GM12875 (cell line): ENCODE results near the gene DNAJC30.

Experiments
- H3K4me3 ChIP-seq: one replicate; pipeline ENCODE4 v1.5.1; 2011; ENCODE audit warnings: low read depth, low read length, control low read depth
- TF ChIP-seq, protein P1 (sequence below): IDR thresholded peaks from 2 replicates; pipeline ENCODE4 v1.5.1; 2011; ENCODE audit warnings: low read depth, mild to moderate bottlenecking, control low read depth, inconsistent platforms, low read length, moderate library complexity, borderline replicate concordance; ENCODE audit not compliant: insufficient read depth

DNAJC30 gene

DNA sequence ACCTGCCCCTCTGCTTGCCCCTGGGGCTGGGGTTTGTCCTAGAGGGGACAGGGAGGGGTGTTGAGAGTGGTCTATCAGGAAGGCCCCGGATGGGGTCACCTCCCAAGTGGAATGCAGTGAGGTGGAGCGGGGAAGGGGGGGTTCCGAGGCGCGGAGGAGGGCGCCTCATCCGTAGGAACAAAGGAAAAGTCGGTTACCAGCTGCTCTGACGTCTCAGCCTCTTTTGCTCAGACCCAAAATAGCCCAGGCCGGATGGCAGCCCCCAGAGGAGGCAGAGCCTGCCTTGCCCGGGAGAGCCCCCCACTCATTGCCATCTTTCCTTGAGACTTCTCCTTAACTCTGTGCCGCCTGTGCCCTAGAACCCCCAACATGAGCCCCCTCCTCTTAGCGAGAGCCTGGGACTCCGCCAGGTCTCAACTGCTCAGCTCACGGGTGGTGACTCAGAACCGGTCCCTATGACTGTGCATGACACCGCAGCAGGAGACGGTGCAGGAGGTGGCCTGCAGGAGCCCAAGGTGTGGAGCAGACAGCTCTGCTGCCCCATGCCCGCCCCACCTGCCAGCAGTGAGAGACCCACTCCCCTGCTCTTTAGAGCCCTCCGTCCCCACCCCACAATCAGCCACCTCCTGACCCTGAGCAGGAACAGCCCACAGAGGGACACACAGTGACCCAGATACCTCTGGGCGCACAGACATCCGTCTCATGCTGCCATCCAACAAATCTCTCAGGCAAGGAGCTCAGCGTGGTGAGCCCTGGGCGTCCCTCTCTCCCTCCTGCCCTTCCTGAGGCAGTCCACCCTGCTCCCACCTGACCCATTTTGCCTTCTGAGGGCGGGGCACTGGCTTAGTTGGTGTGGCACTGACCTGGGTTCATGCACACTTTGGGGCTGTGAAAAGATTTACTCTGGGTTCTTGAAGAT lies 23.1 kb upstream of the DNAJC30 start:
- TF ChIP-seq, protein P1, sequence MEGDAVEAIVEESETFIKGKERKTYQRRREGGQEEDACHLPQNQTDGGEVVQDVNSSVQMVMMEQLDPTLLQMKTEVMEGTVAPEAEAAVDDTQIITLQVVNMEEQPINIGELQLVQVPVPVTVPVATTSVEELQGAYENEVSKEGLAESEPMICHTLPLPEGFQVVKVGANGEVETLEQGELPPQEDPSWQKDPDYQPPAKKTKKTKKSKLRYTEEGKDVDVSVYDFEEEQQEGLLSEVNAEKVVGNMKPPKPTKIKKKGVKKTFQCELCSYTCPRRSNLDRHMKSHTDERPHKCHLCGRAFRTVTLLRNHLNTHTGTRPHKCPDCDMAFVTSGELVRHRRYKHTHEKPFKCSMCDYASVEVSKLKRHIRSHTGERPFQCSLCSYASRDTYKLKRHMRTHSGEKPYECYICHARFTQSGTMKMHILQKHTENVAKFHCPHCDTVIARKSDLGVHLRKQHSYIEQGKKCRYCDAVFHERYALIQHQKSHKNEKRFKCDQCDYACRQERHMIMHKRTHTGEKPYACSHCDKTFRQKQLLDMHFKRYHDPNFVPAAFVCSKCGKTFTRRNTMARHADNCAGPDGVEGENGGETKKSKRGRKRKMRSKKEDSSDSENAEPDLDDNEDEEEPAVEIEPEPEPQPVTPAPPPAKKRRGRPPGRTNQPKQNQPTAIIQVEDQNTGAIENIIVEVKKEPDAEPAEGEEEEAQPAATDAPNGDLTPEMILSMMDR = no peak
- no peak overlapping the region for H3K4me3 ChIP-seq

DNA sequence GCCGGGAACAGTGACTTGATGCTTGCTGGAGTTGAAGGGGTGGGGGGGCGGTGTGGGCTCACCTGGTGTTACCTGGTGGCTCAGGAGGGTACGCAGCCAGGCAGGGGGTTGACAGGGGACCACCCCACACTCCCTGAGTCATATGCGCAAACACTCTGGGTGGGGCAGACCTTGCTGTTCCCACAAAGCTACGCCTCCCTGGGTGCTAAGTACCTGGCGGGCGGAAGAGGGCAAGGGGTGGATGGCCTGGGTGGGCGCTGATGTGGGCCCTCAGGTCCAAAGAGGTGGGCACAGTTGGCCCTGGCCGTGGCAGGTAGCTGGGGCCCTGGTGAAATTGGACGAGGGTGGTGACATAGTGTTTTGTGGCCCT lies 22.3 kb upstream of the DNAJC30 start:
- H3K4me3 ChIP-seq = no peak overlapping the region
- TF ChIP-seq, protein P1 = no peak

DNA sequence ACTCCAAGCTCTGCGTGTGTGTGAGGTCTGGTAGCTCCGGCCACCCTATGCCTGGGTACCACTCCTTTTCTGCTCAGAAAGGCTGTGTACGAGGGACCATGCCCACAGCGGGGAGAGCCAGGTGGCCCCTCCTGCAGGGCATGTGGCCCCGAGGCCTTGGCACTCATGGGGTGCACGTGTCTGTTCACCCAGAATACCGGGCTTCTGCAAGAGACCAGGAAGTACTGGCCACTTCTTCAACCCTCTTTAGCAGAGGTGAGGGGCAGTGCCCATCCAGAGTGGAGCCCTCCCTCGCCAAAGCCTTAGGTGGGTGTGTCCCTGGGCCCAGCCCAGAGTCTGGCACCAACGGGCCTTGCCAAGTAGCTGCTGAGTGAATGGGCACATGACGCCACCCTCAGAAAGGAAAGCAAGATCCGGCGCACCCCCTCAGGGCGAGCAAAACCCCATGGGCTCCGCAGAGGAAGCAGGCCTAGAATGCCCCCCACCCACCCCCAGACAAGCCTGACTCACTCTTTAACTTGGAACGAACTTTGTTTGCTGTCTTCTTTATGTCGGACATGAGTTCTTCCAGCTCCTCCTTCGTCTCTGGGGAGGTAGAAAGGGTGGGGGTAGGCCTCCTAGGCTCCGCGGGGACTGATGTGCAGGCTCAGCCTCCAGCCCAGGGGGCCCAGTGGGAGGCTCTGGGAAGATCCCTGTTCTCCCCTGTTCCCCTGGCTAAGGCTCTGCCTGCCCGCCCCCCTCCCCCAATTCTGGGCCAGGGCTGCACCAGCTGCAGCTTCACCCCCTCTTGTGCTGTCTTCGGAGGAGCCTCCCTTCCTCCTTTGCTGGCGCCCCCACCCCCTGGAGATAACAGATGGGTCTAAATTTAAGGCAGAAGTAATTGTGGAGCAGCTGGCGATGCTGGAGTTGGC lies 21.6 kb upstream of the DNAJC30 start:
- TF ChIP-seq, protein P1 = no peak
- no peak overlapping the region for H3K4me3 ChIP-seq

DNA sequence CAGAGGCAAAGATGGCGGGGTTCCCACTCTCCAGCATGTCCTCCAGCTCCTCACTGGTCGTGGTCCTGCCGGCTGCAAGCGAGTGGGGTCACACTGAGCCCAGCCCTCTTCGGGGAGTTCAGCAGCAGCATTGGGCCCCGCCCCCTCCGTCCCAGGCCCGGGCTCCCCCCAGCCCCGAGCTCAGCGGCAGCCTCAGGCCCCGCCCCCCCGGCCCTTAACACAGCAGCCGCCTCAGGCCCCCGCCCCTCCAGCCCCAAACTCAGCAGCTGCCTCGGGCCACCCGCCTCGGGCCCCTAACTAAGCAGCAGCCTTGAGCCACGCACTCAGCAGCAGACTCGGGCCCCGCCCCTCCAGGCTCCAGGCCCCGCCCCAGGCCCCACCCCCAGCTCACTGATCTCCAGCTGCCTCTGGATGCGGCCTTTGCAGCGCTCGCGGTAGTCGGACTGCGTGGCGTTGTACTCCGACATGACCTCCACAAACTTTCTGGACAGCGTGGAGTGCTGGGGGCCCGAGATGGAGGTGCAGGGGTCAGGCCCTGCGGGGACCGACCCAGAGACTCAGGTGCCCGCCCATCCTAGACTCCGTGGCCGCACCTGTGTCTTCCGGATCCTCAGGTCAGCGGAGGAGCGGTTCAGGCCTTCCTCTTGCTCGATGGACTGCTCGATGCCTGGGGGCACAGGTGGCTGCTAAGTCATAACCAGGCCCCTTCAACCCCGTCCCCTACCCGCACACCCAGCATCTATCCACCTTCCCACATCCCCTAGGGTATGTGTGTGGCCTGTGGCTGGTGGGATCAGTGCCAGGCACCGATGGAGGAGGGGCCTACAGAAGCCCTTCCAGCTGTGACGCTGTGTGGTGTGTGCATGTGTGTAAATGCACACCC lies 20.7 kb upstream of the DNAJC30 start:
- H3K4me3 ChIP-seq = no peak overlapping the region
- TF ChIP-seq, protein P1 = no peak

DNA sequence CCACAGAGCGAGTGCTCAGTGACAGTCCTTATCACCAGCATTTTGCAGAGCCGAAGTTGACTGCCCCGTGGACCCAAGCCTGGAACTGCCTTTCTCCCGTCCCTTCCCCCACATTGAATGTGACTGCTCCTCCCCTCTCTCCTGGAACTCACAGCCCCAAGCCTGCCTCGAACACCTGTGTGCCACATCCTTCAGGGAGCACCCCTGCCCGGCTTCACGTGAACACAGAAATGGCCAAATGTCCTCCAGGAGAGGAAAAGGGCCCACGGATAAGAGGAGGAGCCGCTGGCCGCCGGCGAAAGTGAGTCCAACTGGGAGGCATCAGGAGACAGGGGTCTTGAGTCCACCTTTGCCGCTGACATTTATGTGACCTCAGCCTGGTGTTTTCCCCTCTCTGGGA lies 20.0 kb upstream of the DNAJC30 start:
- no peak overlapping the region for H3K4me3 ChIP-seq

DNA sequence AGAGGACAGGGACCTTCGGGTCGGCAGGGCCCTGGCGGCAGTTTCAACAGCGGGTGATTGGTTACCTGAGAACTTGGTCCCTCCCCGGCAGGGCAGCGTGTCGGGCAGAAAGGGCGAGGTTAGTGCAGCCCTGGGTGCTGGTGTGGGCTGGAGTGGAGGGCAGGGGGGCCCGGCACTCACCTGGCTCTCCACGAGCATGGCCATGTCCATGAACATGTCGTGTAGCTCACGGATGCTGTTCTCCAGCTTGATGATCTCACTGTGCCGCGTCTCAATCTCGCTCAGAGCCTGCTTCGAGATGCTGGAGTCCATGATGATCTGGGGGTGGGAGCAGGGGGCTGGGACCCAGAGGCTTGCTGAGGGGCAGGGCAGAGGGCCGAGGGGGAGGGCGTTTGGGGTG lies 19.4 kb upstream of the DNAJC30 start:
- H3K4me3 ChIP-seq = no peak overlapping the region
- TF ChIP-seq, protein P1 = no peak

More for the DNA sequence above, 20.0 kb upstream of the DNAJC30 start:
- TF ChIP-seq, protein P1 = no peak
